IMR-90 (cell line): Measurements from ENCODE around the gene TRPM3. TPM values are rescaled to one million over a fixed set of nuclear protein-coding genes. Genes with fewer than 3 reads are reported as not detected.

Experiments used
- ATAC-seq: fragments of 200-7000 bp; cut with Tn5 transposase; 2 replicates; pipeline ENCODE4 v1.9.1; 2020; ENCODE audit warnings: low read depth, mild to moderate bottlenecking, moderate library complexity
- BruUV-seq: library from RNA; stranded (reverse); fragments of 400-500 nt; replicated peaks from 2 replicates; lab custom pipeline; 2021; lab: Mats Ljungman, UMichigan
- CTCF ChIA-PET: fragments of 300-600 bp; formaldehyde crosslinking; extraction: SDS; loops from one replicate; lab custom pipeline; 2021; ENCODE audit warnings: antibody characterized with exemption; lab: Yijun Ruan, JAX
- POLR2A ChIA-PET: fragments of 300-600 bp; sonication (Branson Sonifier 250); formaldehyde crosslinking; loops from one replicate; lab custom pipeline; 2022; ENCODE audit warnings: antibody characterized with exemption; ENCODE audit not compliant: unreplicated experiment; lab: Charles Lee
- DNase-seq: peaks from one replicate; pipeline ENCODE4 v3.0.0; 2013
- H2AFZ ChIP-seq: replicated peaks from 2 replicates; pipeline ENCODE3; 2013; ENCODE audit warnings: low read length, mild to moderate bottlenecking; ENCODE audit not compliant: poor library complexity
- H2AK5ac ChIP-seq: 2 replicates; pipeline ENCODE4 v1.6.1; 2013; ENCODE audit warnings: low read depth, low read length, inconsistent platforms
- H2AK9ac ChIP-seq: replicated peaks from 2 replicates; pipeline ENCODE3; 2013; ENCODE audit warnings: mild to moderate bottlenecking, low read depth, low read length, moderate library complexity; ENCODE audit not compliant: poor library complexity
- H2BK120ac ChIP-seq: 2 replicates; pipeline ENCODE4 v1.6.1; 2013; ENCODE audit warnings: low read depth, low read length, inconsistent platforms
- H2BK15ac ChIP-seq: 3 replicates; pipeline ENCODE4 v1.6.1; 2013; ENCODE audit warnings: low read depth, low read length, inconsistent platforms
- H2BK20ac ChIP-seq: 2 replicates; pipeline ENCODE4 v1.6.1; 2013; ENCODE audit warnings: low read depth, mild to moderate bottlenecking, inconsistent platforms, low read length, moderate library complexity
- H2BK5ac ChIP-seq: 2 replicates; pipeline ENCODE4 v1.6.1; 2013; ENCODE audit warnings: mild to moderate bottlenecking, low read depth, low read length, inconsistent platforms; ENCODE audit not compliant: poor library complexity, severe bottlenecking
- H3K14ac ChIP-seq: replicated peaks from 2 replicates; pipeline ENCODE4 v1.6.1; 2013; ENCODE audit warnings: low read depth, low read length, inconsistent platforms
- H3K18ac ChIP-seq: 2 replicates; pipeline ENCODE4 v1.6.1; 2013; ENCODE audit warnings: low read depth, low read length, control low read depth
- H3K23ac ChIP-seq: 2 replicates; pipeline ENCODE4 v1.6.1; 2013; ENCODE audit warnings: low read depth, low read length, inconsistent platforms
- H3K27ac ChIP-seq: 2 replicates; pipeline ENCODE4 v1.5.1; 2013; ENCODE audit warnings: mild to moderate bottlenecking, control low read depth, low read length; ENCODE audit not compliant: insufficient read depth
- H3K27me3 ChIP-seq: 2 replicates; pipeline ENCODE4 v1.6.1; 2013; ENCODE audit warnings: low read length; ENCODE audit not compliant: control insufficient read depth, insufficient read depth
- H3K36me3 ChIP-seq: 2 replicates; pipeline ENCODE4 v1.6.1; 2013; ENCODE audit warnings: low read length, mixed read lengths; ENCODE audit not compliant: control insufficient read depth, insufficient read depth
- H3K4ac ChIP-seq: 2 replicates; pipeline ENCODE4 v1.6.1; 2013; ENCODE audit warnings: low read depth, low read length, inconsistent platforms
- H3K4me1 ChIP-seq: 2 replicates; pipeline ENCODE4 v1.6.1; 2013; ENCODE audit warnings: low read length, mixed read lengths; ENCODE audit not compliant: control insufficient read depth, insufficient read depth
- H3K4me2 ChIP-seq: 2 replicates; pipeline ENCODE4 v1.6.1; 2013; ENCODE audit warnings: low read depth, mild to moderate bottlenecking, control low read depth, low read length, moderate library complexity
- H3K4me3 ChIP-seq: 2 replicates; pipeline ENCODE4 v1.5.1; 2013; ENCODE audit warnings: low read depth, mild to moderate bottlenecking, control low read depth, low read length, moderate library complexity; ENCODE audit not compliant: insufficient read depth
- H3K56ac ChIP-seq: 2 replicates; pipeline ENCODE4 v1.6.1; 2013; ENCODE audit warnings: low read length, inconsistent platforms; ENCODE audit not compliant: insufficient read depth; ENCODE audit errors: extremely low read depth
- H3K79me1 ChIP-seq, 2 experiments: 2 replicates each; pipeline ENCODE4 v1.6.1; 2013; ENCODE audit warnings: low read length in 2 of 2, inconsistent platforms in 1 of 2, low read depth in 1 of 2
- H3K9ac ChIP-seq: 2 replicates; pipeline ENCODE4 v1.6.1; 2013; ENCODE audit warnings: low read depth, low read length, control low read depth
- H3K9me1 ChIP-seq: 2 replicates; pipeline ENCODE4 v1.6.1; 2013; ENCODE audit warnings: low read length, inconsistent platforms; ENCODE audit not compliant: insufficient read depth
- H3K9me3 ChIP-seq: 2 replicates; pipeline ENCODE4 v1.6.1; 2013; ENCODE audit warnings: low read length; ENCODE audit not compliant: control insufficient read depth, insufficient read depth
- H4K20me1 ChIP-seq: 2 replicates; pipeline ENCODE4 v1.6.1; 2013; ENCODE audit warnings: low read length, inconsistent platforms; ENCODE audit not compliant: insufficient read depth
- H4K5ac ChIP-seq: 2 replicates; pipeline ENCODE4 v1.6.1; 2013; ENCODE audit warnings: mild to moderate bottlenecking, low read depth, low read length, control low read depth
- H4K8ac ChIP-seq, 2 experiments: 2 replicates each; pipeline ENCODE4 v1.6.1; 2013; ENCODE audit warnings: low read depth in 2 of 2, low read length in 2 of 2, control low read depth in 1 of 2, inconsistent platforms in 1 of 2
- H4K91ac ChIP-seq: 2 replicates; pipeline ENCODE4 v1.6.1; 2013; ENCODE audit warnings: low read depth, low read length, inconsistent platforms; ENCODE audit not compliant: insufficient read depth
- BHLHE40 ChIP-seq: fragments of 150-350 bp; IDR thresholded peaks from 2 replicates; pipeline ENCODE4 v1.6.1; 2016; ENCODE audit warnings: mild to moderate bottlenecking, low read depth, low read length
- FOS ChIP-seq: fragments of 150-350 bp; IDR thresholded peaks from 2 replicates; pipeline ENCODE4 v1.6.1; 2016; ENCODE audit warnings: low read depth, low read length
- NFE2L2 ChIP-seq: fragments of 150-350 bp; IDR thresholded peaks from 2 replicates; pipeline ENCODE4 v1.6.1; 2016; ENCODE audit warnings: low read depth, mild to moderate bottlenecking, low read length
- RCOR1 ChIP-seq: IDR thresholded peaks from 2 replicates; pipeline ENCODE4 v1.6.1; 2012; ENCODE audit warnings: mild to moderate bottlenecking, low read length, improper control_type of control experiment; ENCODE audit not compliant: insufficient replicate concordance
- RFX5 ChIP-seq: IDR thresholded peaks from 2 replicates; pipeline ENCODE4 v1.8.0; 2012; ENCODE audit warnings: low read depth, mild to moderate bottlenecking, low read length, moderate library complexity
- WGBS, 2 experiments: methylation state at CpG; one replicate each; pipeline versions ENCODE4 v1.1.5 to v1.1.7; 2013; ENCODE audit warnings: missing lambda C conversion rate in 2 of 2; ENCODE audit not compliant: insufficient read length in 1 of 2; ENCODE audit errors: extremely low coverage in 2 of 2; 5-methylcytosine and 5-hydroxymethylcytosine counted together
- dilution Hi-C: fragments of 300-500 bp; cut with HindIII; formaldehyde crosslinking; loops from one replicate; pipeline ENCODE4 v1.14.3; 2018; ENCODE audit warnings: low sequenced_read_pairs; ENCODE audit not compliant: unreplicated experiment
- in situ Hi-C: fragments of 300-500 bp; cut with MboI; formaldehyde crosslinking; loops from 3 replicates; pipeline ENCODE4 v1.14.3; 2019; ENCODE audit warnings: low sequenced_read_pairs, inconsistent platforms, mixed read lengths
- intact Hi-C: fragments of 100-400 bp; cut with micrococcal nuclease; formaldehyde crosslinking; loops from 2 replicates; pipeline ENCODE4 v1.10.0; 2022
- polyA plus RNA-seq, 3 experiments: library from polyadenylated mRNA; depleted of rRNA; stranded (reverse); fragments of >200 nt; gene quantifications; 2 replicates each; pipeline ENCODE4 v1.2.3, GENCODE V29; 2012; ENCODE audit warnings: low replicate concordance in 1 of 3
- total RNA-seq: library from RNA; depleted of rRNA; stranded (reverse); fragments of >200 nt; gene quantifications from 2 replicates; pipeline ENCODE4 v1.2.3, GENCODE V29; 2012
- TF ChIP-seq, protein P1 (sequence below): fragments of 150-350 bp; IDR thresholded peaks from 2 replicates; pipeline ENCODE4 v1.6.1; 2017; ENCODE audit warnings: mild to moderate bottlenecking, antibody characterized with exemption, low read length, low read depth

TRPM3 gene
- total and polyA plus RNA-seq, 2 of the 4 experiments (the other 2 are of a cell fraction): not detected

DNA sequence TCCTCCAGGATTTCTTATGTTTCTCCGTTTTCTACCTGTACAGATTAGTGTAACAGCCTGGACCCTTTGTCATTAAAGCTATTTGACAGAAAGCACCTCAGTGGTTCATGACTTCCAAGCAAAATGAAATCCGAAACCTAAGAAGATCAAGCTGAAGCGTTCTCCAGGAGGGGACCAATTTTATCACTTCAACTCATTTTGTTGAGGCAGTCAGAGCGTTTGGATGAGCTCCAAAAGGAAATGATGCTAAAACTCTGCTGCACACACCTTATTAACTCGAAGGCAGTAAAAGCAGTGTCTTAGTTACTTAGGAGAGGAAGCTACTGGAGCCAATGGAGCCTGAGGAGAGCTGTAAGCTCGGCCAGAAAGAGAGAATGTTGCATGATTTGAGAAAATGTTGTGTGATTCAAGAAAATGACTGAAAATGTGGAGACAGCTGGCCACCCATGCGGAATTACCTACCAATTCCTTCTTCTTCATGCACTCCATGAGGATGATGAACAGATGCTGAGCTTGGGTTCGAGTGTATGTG lies 360.2 kb downstream of the TRPM3 start:
- H3K27ac ChIP-seq: no peak overlapping the region
- no peak overlapping the region for H3K4me2 ChIP-seq
- no peak for ATAC-seq
- H4K91ac ChIP-seq: no peak overlapping the region
- no peak overlapping the region for H3K18ac ChIP-seq
- TF ChIP-seq, protein P1, sequence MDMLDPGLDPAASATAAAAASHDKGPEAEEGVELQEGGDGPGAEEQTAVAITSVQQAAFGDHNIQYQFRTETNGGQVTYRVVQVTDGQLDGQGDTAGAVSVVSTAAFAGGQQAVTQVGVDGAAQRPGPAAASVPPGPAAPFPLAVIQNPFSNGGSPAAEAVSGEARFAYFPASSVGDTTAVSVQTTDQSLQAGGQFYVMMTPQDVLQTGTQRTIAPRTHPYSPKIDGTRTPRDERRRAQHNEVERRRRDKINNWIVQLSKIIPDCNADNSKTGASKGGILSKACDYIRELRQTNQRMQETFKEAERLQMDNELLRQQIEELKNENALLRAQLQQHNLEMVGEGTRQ: no peak
- TF ChIP-seq NFE2L2 (no peak), FOS (no peak), RFX5 (no peak), BHLHE40 (no peak), RCOR1 (no peak)
- no peaks in the 10 kb centered on the region for H3K9me1 ChIP-seq
- in situ Hi-C loops (no loop called here), intact Hi-C loops (no loop called here), dilution Hi-C loops (no loop called here)
- H2AK9ac ChIP-seq: no peak overlapping the region
- H2AFZ ChIP-seq: no peak overlapping the region
- H4K5ac ChIP-seq: no peak overlapping the region
- H3K4me1 ChIP-seq: no peaks in the 10 kb centered on the region
- CTCF ChIA-PET: no interaction called here
- no peak overlapping the region for H2BK20ac ChIP-seq
- H2AK5ac ChIP-seq: no peak overlapping the region
- no CpG with 5 or more reads among the region's 8 CpGs for WGBS, 2 experiments
- H3K9ac ChIP-seq: no peak overlapping the region
- H3K4me3 ChIP-seq: no peak overlapping the region
- H3K56ac ChIP-seq: no peak overlapping the region
- H3K36me3 ChIP-seq: no peaks in the 10 kb centered on the region
- no peak overlapping the region for H3K23ac ChIP-seq
- no peaks in the 10 kb centered on the region for H3K27me3 ChIP-seq
- no TSS peak for BruUV-seq
- no peaks in the 10 kb centered on the region for H3K79me1 ChIP-seq
- no peak overlapping the region for H2BK120ac ChIP-seq
- H4K8ac ChIP-seq: no peak overlapping the region
- no peak overlapping the region for H2BK5ac ChIP-seq
- POLR2A ChIA-PET: no interaction called here
- no peak overlapping the region for H3K14ac ChIP-seq
- H3K9me3 ChIP-seq: no peaks in the 10 kb centered on the region
- no peaks in the 10 kb centered on the region for H4K20me1 ChIP-seq
- H3K4ac ChIP-seq: no peak overlapping the region
- no peak for DNase-seq
- no peak overlapping the region for H2BK15ac ChIP-seq
